ENCODE data around the gene DYNC2H1.

GRCh38 chr11:103491777-103492176 is 382.6 kb downstream of the DYNC2H1 start:
- TF ChIP-seq CTCF (conservative IDR thresholded peaks at IDR 0.05 in 1 of 2, IDR thresholded peaks at IDR 0.05 in 1 of 2; ENCODE audit: low read depth in 1 of 2, low read length in 2 of 2): no peak
- TF ChIP-seq EZH2 (IDR thresholded peaks at IDR 0.05; ENCODE audit: low read length, missing control alignments): no peak

All from fibroblast of lung (primary cell).